ENCODE measurements around the gene KHDC4. TPM values are rescaled to one million over a fixed set of nuclear protein-coding genes. Genes with fewer than 3 reads are reported as not detected.

KHDC4 gene
- total RNA-seq, 1 experiment from 2014 or later = 57.7 TPM

DNA sequence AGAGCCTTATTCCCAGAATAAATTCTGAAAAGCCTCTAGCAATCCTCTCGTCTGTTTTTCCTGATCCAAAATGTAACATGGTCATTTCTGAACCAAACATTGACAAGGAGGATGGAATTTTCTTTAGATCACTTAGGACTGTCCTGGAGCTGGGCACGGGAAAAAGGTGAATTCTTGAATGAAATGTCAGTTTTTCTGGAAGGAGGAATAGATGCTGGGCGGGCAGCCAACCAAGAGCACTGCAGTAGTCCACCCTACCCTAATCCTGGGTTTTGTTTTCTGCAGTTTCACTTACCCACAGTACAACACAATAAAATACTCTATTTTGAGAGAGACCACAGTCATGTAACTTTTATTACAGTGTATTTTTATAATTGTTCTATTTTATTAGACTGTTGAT is 44.0 kb downstream of the KHDC4 start:
- Histone ChIP-seq H3K4me1 (ENCODE audit: insufficient read depth, low read length) (no peaks in the 10 kb centered on the region), H4K91ac (ENCODE audit: insufficient read length, low read depth, low read length) (no peak overlapping the region), H3K23me2 (ENCODE audit: insufficient read length, low read depth, low read length, poor library complexity, severe bottlenecking) (no peaks in the 10 kb centered on the region), H3T11ph (ENCODE audit: low read length) (no peak overlapping the region), H3K14ac (ENCODE audit: insufficient read depth, low read length) (no peak overlapping the region), H3K79me2 (ENCODE audit: insufficient read depth, low read length) (no peaks in the 10 kb centered on the region), H3K23ac (ENCODE audit: insufficient read length, low read depth, low read length) (no peak overlapping the region), H2AK5ac (ENCODE audit: insufficient read length, low read length) (no peak overlapping the region), H2BK20ac (ENCODE audit: low read depth, low read length, poor library complexity, severe bottlenecking) (no peak overlapping the region), H3K27ac (ENCODE audit: insufficient read length, low read depth, low read length) (no peak overlapping the region), H3K79me1 (ENCODE audit: insufficient read depth, low read depth, low read length, poor library complexity, severe bottlenecking) (no peaks in the 10 kb centered on the region), H4K20me1 (ENCODE audit: control insufficient read depth, insufficient read depth, insufficient read length) (no peaks in the 10 kb centered on the region), H2BK12ac (ENCODE audit: insufficient read length, low read depth, low read length) (no peak overlapping the region), H4K5ac (ENCODE audit: insufficient read length, low read depth, low read length) (no peak overlapping the region), H3K4ac (ENCODE audit: low read depth, low read length) (no peak overlapping the region), H3K4me2 (ENCODE audit: insufficient read depth, insufficient read length, low read length) (no peak overlapping the region), H2BK15ac (ENCODE audit: low read depth, low read length) (no peak overlapping the region), H3K27me3 (ENCODE audit: insufficient read depth, low read length) (no peaks in the 10 kb centered on the region), H3K56ac (ENCODE audit: insufficient read length, low read depth, low read length) (no peak overlapping the region), H3K9ac (ENCODE audit: extremely low read depth, insufficient read length, low read length) (no peak overlapping the region), H3K9me3 (ENCODE audit: control insufficient read depth, low read depth, low read length) (no peaks in the 10 kb centered on the region), H2BK120ac (ENCODE audit: low read depth, low read length, poor library complexity, severe bottlenecking) (no peak overlapping the region), H4K8ac (replicated peaks; ENCODE audit: insufficient read length, low read depth, low read length) (no peak overlapping the region), H2BK5ac (ENCODE audit: insufficient read length, low read length) (no peak overlapping the region), H3K18ac (ENCODE audit: insufficient read length, low read depth, low read length) (no peak overlapping the region), H2AFZ (ENCODE audit: low read length) (no peak overlapping the region)
- H3K9me3 Mint-ChIP-seq = no peaks in the 10 kb centered on the region
- H3K4me3 Mint-ChIP-seq = no peak overlapping the region
- DNase-seq = no peak
- H3K27me3 Mint-ChIP-seq (ENCODE audit: low read depth) = no peaks in the 10 kb centered on the region
- no peaks in the 10 kb centered on the region for H3K36me3 Mint-ChIP-seq (ENCODE audit: insufficient read depth in 1 of 3, low read depth in 3 of 3)
- no CpG with 5 or more reads among the region's 3 CpGs for WGBS (ENCODE audit: extremely low coverage, insufficient read length, low lambda C conversion rate)
- TF ChIP-seq, protein P1, sequence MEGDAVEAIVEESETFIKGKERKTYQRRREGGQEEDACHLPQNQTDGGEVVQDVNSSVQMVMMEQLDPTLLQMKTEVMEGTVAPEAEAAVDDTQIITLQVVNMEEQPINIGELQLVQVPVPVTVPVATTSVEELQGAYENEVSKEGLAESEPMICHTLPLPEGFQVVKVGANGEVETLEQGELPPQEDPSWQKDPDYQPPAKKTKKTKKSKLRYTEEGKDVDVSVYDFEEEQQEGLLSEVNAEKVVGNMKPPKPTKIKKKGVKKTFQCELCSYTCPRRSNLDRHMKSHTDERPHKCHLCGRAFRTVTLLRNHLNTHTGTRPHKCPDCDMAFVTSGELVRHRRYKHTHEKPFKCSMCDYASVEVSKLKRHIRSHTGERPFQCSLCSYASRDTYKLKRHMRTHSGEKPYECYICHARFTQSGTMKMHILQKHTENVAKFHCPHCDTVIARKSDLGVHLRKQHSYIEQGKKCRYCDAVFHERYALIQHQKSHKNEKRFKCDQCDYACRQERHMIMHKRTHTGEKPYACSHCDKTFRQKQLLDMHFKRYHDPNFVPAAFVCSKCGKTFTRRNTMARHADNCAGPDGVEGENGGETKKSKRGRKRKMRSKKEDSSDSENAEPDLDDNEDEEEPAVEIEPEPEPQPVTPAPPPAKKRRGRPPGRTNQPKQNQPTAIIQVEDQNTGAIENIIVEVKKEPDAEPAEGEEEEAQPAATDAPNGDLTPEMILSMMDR (conservative IDR thresholded peaks at IDR 0.05) = no peak
- no peaks in the 10 kb centered on the region for H3K4me1 Mint-ChIP-seq
- no peak overlapping the region for H3K27ac Mint-ChIP-seq

Measured in H9 (cell line).